Cardiac muscle cell (in vitro differentiated cells and primary cell): ENCODE data around the gene USH1G. TPM values are rescaled to one million over a fixed set of nuclear protein-coding genes. Genes with fewer than 3 reads are reported as not detected.

ENCODE experiments used
- DNase-seq, 2 donors: peaks; one replicate each; pipeline versions ENCODE4 v3.0.0 to v3.0.0-alpha.2; 2010 to 2017; ENCODE audit warnings: low read depth in 1 of 2, low spot score in 1 of 2
- H3K27ac ChIP-seq: fragments of 200-600 bp; sonication (generic); 2 replicates; pipeline ENCODE4 v1.5.1; 2016
- H3K27me3 ChIP-seq: fragments of 200-600 bp; sonication (generic); 2 replicates; pipeline ENCODE4 v1.6.0; 2016; ENCODE audit warnings: control low read depth
- H3K36me3 ChIP-seq: fragments of 200-600 bp; sonication (generic); 2 replicates; pipeline ENCODE4 v1.5.1; 2016; ENCODE audit warnings: control low read depth
- H3K4me1 ChIP-seq: fragments of 200-600 bp; sonication (generic); 2 replicates; pipeline ENCODE4 v1.8.1; 2017; ENCODE audit warnings: low read depth, mild to moderate bottlenecking, mixed run types
- H3K4me3 ChIP-seq: fragments of 200-600 bp; sonication (generic); 2 replicates; pipeline ENCODE4 v1.5.1; 2016; ENCODE audit warnings: mild to moderate bottlenecking
- H3K9me3 ChIP-seq: fragments of 200-600 bp; sonication (generic); 2 replicates; pipeline ENCODE4 v1.5.1; 2017; ENCODE audit warnings: low read depth, mild to moderate bottlenecking, control low read depth
- polyA plus RNA-seq: library from polyadenylated mRNA; unstranded; fragments of >200 nt; fragmentation: Nextera tagmentation; extraction: Ambion mirVana; gene quantifications from 2 replicates; pipeline ENCODE4 v1.2.1, GENCODE V29; 2016
- total RNA-seq: library from RNA; depleted of rRNA; stranded (reverse); fragments of >200 nt; gene quantifications from 2 replicates; pipeline ENCODE4 v1.2.3, GENCODE V29; 2016
- TF ChIP-seq, protein P1 (sequence below): IDR thresholded peaks from 2 replicates; pipeline ENCODE4 v1.5.1; 2012; ENCODE audit warnings: low read depth, mild to moderate bottlenecking, low read length

Gene USH1G
- total and polyA plus RNA-seq, 2 experiments from 2014 or later: 1.9 to 4.0 TPM

DNA sequence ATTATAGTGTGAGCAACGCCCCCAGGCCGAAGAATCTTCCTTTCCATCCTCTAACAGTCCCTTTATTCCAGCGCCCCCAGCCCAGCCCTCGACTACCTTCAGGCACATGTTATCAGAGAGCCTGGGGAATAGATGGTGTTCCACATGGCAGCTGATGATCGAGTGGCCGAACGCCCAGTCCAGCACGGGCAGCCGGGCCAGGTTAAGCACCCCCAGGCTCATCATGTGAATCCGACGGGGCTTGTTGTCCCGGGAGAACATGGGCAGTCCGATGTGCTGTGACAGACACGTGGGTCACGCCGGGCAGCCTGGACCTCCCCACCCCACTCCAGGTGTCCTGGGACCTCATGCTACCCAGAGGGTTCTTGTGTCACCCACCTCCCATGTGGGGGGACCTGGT, 43.7 kb downstream of the USH1G start:
- Histone ChIP-seq H3K27me3 (no peaks in the 10 kb centered on the region), H3K9me3 (no peaks in the 10 kb centered on the region), H3K4me3 (no peak overlapping the region), H3K36me3 (no peaks in the 10 kb centered on the region), H3K27ac (no peak overlapping the region), H3K4me1 (peaks cover 38% of the 10 kb centered on the region)
- TF ChIP-seq, protein P1, sequence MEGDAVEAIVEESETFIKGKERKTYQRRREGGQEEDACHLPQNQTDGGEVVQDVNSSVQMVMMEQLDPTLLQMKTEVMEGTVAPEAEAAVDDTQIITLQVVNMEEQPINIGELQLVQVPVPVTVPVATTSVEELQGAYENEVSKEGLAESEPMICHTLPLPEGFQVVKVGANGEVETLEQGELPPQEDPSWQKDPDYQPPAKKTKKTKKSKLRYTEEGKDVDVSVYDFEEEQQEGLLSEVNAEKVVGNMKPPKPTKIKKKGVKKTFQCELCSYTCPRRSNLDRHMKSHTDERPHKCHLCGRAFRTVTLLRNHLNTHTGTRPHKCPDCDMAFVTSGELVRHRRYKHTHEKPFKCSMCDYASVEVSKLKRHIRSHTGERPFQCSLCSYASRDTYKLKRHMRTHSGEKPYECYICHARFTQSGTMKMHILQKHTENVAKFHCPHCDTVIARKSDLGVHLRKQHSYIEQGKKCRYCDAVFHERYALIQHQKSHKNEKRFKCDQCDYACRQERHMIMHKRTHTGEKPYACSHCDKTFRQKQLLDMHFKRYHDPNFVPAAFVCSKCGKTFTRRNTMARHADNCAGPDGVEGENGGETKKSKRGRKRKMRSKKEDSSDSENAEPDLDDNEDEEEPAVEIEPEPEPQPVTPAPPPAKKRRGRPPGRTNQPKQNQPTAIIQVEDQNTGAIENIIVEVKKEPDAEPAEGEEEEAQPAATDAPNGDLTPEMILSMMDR: no peak
- no peak for DNase-seq

DNA sequence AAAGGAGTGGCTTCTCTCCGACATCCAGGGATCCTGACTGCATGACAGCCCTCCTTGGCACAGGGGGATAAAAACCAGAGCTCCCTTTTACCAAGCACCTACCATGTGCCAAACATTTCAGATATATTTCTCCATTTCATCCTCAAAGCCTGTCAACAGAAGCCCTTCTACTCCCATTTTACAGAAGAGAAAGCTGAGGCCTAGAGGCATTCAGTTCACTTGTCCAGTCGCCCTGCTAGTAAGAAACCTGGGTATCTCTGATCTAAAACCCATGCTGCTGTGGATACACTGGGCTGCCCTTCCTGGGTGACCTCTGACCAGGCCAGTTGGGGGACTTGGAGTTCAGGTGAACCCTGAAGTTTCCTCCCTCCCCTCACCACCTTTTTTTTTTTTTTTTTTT, 44.4 kb downstream of the USH1G start:
- TF ChIP-seq, protein P1: no peak
- peaks cover 42% of the 10 kb centered on the region for H3K4me1 ChIP-seq
- no peak for DNase-seq
- H3K27me3 ChIP-seq: no peaks in the 10 kb centered on the region
- H3K36me3 ChIP-seq: no peaks in the 10 kb centered on the region
- no peak overlapping the region for H3K27ac ChIP-seq
- no peak overlapping the region for H3K4me3 ChIP-seq
- no peaks in the 10 kb centered on the region for H3K9me3 ChIP-seq

DNA sequence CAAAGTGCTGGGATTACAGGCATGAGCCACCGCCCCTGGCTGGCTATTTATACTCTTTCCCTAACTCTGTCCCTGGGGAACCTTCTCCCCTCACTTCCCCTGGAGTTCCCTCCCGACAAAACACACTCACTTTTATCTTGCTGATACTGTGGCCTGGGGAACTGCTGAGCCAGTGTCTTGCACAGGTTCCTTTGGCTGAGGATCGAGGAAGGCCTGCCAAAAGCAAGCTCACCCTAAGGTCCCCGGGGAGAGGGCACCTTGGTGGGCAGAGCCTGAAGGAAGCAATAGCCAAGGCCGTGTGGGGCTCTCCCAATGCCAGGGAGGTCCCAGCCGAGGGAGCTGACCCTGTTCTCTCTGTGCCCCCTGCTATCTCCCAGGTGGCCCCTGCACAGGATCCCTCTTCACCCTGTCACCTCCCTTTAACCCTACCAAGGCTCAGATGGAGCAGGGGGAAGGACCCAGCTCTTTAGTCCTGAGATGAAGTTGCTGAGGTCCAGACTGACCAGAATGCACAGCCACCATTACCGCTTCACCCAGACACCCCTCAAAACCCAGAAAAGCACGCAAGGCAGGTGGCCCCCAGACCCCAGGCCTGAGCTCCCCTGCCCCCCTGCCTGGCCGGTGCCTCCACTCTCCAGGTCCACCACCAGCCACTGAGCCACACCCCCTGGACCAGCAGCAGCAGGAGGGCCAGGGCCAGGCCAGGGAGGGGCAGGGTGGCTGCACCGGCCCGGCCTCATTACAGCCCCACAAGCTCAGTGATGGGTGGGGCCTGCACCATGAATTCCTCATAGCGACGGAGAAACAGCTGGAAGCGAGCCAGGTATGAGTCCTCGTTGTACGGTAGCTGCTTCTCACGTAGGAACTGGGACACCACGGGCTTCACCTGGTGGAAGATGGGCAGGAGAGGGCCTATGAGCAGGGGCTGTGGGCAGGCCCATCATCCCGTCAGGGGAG, 45.2 kb downstream of the USH1G start:
- peak; percentile 56 to 57 for DNase-seq
- no peaks in the 10 kb centered on the region for H3K36me3 ChIP-seq
- peak overlapping the region; percentile 84 for H3K27ac ChIP-seq
- TF ChIP-seq, protein P1: no peak
- H3K4me1 ChIP-seq: peaks cover 42% of the 10 kb centered on the region
- H3K4me3 ChIP-seq: no peak overlapping the region
- no peaks in the 10 kb centered on the region for H3K27me3 ChIP-seq
- no peaks in the 10 kb centered on the region for H3K9me3 ChIP-seq

DNA sequence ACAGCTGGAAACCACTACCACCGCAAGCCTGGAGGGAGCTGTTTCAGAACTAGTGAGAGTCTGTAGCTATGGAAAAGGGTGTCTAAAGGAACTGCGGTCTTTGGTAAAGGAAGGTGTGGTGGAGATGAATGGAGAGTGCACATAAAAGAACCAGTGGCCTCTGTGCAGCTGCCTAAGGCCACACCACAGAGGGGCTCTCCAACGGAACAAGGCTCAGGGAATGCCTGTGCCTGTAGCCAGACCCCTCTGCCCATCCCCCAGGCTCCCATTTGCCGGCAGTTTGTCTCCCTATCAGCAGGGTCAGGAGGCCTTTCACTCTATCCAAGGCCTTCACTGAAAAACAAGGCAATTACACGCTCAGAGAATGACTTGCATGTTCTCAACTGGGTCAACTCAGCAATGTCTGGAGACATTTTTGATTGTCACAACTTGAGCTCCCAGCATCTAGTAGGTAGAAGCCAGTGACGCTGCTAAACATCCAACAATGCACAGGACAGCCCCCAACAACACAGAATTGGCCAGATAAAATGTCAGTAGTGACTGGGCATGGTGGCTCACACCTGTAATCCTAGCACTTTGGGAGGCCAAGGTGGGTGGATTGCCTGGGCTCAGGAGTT, 47.0 kb downstream of the USH1G start:
- TF ChIP-seq, protein P1: no peak
- peak overlapping the region; percentile 84 for H3K27ac ChIP-seq
- no peaks in the 10 kb centered on the region for H3K9me3 ChIP-seq
- DNase-seq: no peak
- no peak overlapping the region for H3K4me3 ChIP-seq
- H3K4me1 ChIP-seq: peaks cover 50% of the 10 kb centered on the region
- H3K27me3 ChIP-seq: no peaks in the 10 kb centered on the region
- no peaks in the 10 kb centered on the region for H3K36me3 ChIP-seq

DNA sequence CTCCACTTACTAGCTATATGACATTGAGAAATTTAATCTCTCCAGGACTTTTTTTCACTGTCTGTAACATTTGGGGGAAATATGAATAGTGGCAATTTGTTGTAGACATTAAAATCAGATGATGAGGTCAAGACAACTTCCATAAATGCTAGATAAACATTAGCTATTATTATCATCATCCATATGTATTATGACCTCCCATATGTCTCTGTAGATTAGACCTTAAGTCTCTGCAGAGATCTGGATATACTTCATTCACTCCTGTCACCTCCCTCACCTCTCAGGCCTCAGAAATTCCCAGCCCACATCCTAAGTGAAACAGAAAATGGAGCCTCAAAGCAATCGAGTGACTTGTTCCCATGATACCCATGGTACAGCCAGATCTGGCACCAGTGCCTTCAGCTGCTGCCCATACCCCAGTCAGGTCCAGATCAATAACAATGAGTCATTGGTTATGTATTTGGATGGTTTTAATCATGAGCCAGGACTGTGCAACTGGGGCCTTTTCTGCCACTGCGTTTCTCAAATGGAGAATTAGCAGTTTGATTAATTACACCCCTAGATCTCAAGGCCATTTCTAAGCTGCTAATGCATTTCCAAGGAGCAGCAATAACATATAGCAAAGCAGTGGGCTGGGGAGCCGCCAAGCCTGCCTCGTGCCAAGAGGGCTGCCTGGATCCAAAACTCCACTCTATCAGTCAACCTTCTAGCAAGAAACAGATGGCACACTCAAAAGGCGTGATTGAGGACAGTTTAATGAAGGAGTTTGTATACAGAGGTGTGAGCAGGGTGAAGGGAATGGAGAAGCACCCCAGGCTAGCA, 47.7 kb downstream of the USH1G start:
- peak overlapping the region; percentile 84 for H3K27ac ChIP-seq
- H3K27me3 ChIP-seq: no peaks in the 10 kb centered on the region
- no peak overlapping the region for H3K4me3 ChIP-seq
- DNase-seq: no peak
- H3K4me1 ChIP-seq: peaks cover 50% of the 10 kb centered on the region
- TF ChIP-seq, protein P1: no peak
- H3K9me3 ChIP-seq: no peaks in the 10 kb centered on the region
- H3K36me3 ChIP-seq: no peaks in the 10 kb centered on the region
